Esophagus squamous epithelium (tissue), 5 donors: Measurements from ENCODE around the gene TIMP2. TPM values are rescaled to one million over a fixed set of nuclear protein-coding genes. Genes with fewer than 3 reads are reported as not detected.

Experiments
- DNase-seq: peaks from one replicate; lab custom pipeline; 2025; lab: John Stamatoyannopoulos, UW
- H3K27ac ChIP-seq, 4 donors: fragments of 200-600 bp; sonication (generic); one replicate each; pipeline ENCODE4 v1.5.1; 2016 to 2019; ENCODE audit warnings: mild to moderate bottlenecking in 1 of 4
- H3K27me3 ChIP-seq, 4 donors: fragments of 200-600 bp; sonication (generic); 1 replicate in 3 of 4; 2 replicates in 1 of 4; pipeline versions ENCODE4 v1.5.1 to v1.6.0; 2017 to 2021; ENCODE audit warnings: antibody characterized with exemption in 1 of 4
- H3K36me3 ChIP-seq, 3 donors: fragments of 200-600 bp; sonication (generic); one replicate each; pipeline ENCODE4 v1.5.1; 2016 to 2019
- H3K4me1 ChIP-seq, 3 donors: fragments of 200-600 bp; sonication (generic); one replicate each; pipeline ENCODE4 v1.5.1; 2017 to 2019
- H3K4me3 ChIP-seq, 4 donors: fragments of 200-600 bp; sonication (generic); 1 replicate in 3 of 4; 2 replicates in 1 of 4; pipeline ENCODE4 v1.5.1; 2016 to 2019; ENCODE audit warnings: mild to moderate bottlenecking in 2 of 4, moderate library complexity in 1 of 4
- H3K9me3 ChIP-seq, 3 donors: fragments of 200-600 bp; sonication (generic); one replicate each; pipeline ENCODE4 v1.5.1; 2016 to 2019
- POLR2A ChIP-seq, 4 donors: fragments of 450-650 bp; IDR thresholded peaks; one replicate each; pipeline ENCODE4 v1.6.1; 2017; ENCODE audit warnings: antibody characterized with exemption in 4 of 4, mild to moderate bottlenecking in 4 of 4, moderate library complexity in 3 of 4
- WGBS, 2 donors: methylation state at CpG; one replicate each; pipeline ENCODE4 v1.1.5; 2018; 5-methylcytosine and 5-hydroxymethylcytosine counted together
- intact Hi-C: fragments of 100-400 bp; cut with DNase I; formaldehyde crosslinking; loops from one replicate; pipeline ENCODE4 v1.15.0; 2022
- total RNA-seq, 4 donors: library from RNA; depleted of rRNA; stranded (reverse); fragments of >200 nt; gene quantifications; one replicate each; pipeline ENCODE4 v1.1.0, GENCODE V29; 2016
- TF ChIP-seq, protein P1 (sequence below), 6 experiments: fragments of 450-650 bp in 4 of 6; fragments of 200-600 bp in 2 of 6; sonication (generic) in 2 of 6; IDR thresholded peaks; one replicate each; pipeline ENCODE4 v1.5.1; 2016 to 2019; ENCODE audit warnings: antibody characterized with exemption in 6 of 6, mild to moderate bottlenecking in 4 of 6, moderate library complexity in 4 of 6
- donor health status: DM: yes; HTN: yes; CAD: no.

Gene TIMP2
- total RNA-seq, 4 donors from 2014 or later = 6.1 to 154 (median 28.2) TPM

- H3K4me3 ChIP-seq = peak overlapping the region in 3 of 4 donors; percentile 22 to 52 (median 27)
- TF ChIP-seq, protein P1, sequence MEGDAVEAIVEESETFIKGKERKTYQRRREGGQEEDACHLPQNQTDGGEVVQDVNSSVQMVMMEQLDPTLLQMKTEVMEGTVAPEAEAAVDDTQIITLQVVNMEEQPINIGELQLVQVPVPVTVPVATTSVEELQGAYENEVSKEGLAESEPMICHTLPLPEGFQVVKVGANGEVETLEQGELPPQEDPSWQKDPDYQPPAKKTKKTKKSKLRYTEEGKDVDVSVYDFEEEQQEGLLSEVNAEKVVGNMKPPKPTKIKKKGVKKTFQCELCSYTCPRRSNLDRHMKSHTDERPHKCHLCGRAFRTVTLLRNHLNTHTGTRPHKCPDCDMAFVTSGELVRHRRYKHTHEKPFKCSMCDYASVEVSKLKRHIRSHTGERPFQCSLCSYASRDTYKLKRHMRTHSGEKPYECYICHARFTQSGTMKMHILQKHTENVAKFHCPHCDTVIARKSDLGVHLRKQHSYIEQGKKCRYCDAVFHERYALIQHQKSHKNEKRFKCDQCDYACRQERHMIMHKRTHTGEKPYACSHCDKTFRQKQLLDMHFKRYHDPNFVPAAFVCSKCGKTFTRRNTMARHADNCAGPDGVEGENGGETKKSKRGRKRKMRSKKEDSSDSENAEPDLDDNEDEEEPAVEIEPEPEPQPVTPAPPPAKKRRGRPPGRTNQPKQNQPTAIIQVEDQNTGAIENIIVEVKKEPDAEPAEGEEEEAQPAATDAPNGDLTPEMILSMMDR (IDR thresholded peaks at IDR 0.05) = no peak
- TF ChIP-seq POLR2A (IDR thresholded peaks at IDR 0.05) = no peak
- H3K27me3 ChIP-seq = peaks cover 0 to 23% (median 0%) of the 10 kb centered on the region in 4 donors
- WGBS, 2 donors = 48 to 56% methylated on average over 13 to 14 of the region's 18 CpGs
- peak overlapping the region; percentile 69 to 91 (median 90) for H3K27ac ChIP-seq
- H3K9me3 ChIP-seq = no peaks in the 10 kb centered on the region
- peaks cover 15 to 42% (median 32%) of the 10 kb centered on the region in 3 donors for H3K4me1 ChIP-seq
- H3K36me3 ChIP-seq = no peaks in the 10 kb centered on the region
- no peak for DNase-seq
- intact Hi-C loops = no loop called here
Observed at GRCh38 chr17:78933025-78933958, 8.1 kb upstream of the TIMP2 start.

DNA sequence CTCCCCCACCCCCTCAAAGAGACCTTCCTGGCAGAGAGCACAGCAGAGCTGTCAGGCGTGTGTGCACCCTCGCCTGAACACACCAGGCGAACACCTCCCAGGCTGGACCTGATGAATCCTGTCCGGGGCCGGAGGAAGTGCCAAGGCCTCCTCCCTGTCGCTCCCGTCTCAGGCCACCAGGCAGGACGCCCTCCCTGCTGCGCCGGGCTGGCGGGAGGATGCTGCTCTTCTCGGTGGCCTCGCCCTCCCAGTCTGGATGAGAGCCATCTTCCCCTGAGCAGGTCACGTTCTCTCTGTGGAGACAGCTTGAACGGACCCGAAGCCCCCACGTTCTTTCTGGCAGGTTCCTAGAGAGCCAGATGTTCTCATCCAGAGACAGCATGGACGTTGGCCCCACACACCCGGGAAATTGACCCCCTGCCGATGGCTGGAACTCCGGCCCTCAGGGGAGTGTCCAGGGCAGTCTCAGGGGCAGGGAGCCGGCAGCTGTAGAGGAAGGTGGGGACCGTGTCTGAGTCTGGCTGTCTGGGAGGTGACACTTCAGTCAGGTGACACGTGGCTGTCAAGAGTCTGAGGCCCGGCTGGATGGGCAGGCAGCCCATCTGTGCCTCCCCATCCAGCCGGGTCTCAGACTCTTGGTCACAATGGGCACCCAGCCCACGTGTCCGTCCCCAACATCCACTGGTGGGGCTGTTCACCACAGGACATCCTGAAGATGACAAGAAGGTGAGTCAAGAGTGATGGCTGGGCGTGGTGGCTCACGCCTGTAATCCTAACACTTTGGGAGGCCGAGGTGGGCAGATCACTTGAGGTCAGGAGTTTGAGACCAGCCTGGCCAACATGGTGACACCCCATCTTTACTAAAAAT is 5.0 kb upstream of the TIMP2 start:
- H3K27ac ChIP-seq = no peak overlapping the region
- H3K4me3 ChIP-seq = no peak overlapping the region
- H3K27me3 ChIP-seq = peaks cover 0 to 44% (median 0%) of the 10 kb centered on the region in 4 donors
- H3K36me3 ChIP-seq = no peaks in the 10 kb centered on the region
- intact Hi-C loops = no loop called here
- DNase-seq = no peak
- TF ChIP-seq, protein P1 (IDR thresholded peaks at IDR 0.05) = no peak
- TF ChIP-seq POLR2A (IDR thresholded peaks at IDR 0.05) = no peak
- no peaks in the 10 kb centered on the region for H3K9me3 ChIP-seq
- H3K4me1 ChIP-seq = peaks cover 27 to 55% (median 28%) of the 10 kb centered on the region in 3 donors
- WGBS, 2 donors = 60% methylated on average over 1 to 3 of the region's 31 CpGs

DNA sequence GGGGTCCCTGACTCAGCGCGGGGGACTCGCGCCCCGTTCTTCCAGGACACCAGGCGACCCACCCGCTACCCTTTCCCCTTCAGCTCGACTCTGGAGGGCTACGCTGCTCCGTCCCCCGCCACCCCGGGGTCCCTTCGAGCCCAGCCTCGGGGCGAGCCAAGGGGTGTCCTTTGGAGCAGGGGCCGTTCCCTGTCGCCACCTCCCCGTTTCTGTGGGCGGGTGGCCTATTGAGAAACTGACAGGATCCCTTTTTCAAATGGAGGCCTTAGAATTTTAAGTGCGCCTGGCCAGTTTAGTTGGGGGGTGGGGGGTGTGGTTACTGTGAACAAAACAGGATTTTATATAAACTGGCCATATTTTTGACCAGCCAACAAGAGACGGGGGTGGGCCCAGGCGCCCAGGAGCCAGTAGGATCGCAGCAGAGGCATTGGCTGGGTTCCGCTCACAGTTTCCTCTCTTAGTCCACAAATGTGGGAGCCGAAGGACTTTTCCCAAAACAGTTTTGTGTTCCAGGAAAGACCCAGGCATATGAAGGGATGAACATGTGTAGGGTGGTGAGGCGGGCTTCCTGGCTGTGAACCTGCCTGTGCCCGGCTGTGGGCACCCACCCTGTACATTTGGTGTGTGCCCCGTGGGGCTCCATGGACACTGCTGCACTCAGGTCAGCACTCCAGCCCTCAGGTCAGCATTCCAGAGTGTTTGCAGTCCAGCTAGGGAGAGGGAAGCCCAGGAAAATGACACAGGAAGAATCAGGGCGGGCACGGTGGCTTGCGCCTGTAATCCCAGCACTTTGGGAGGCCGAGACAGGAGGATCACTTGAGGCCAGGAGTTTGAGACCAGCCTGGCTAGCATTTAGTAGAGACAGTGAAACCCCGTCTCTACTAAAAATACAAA is 722 bp upstream of the TIMP2 start:
- Histone ChIP-seq H3K27ac (peak overlapping the region; percentile 85 to 97 (median 94)), H3K36me3 (no peaks in the 10 kb centered on the region), H3K4me3 (peak overlapping the region; percentile 46 to 78 (median 68)), H3K27me3 (peaks cover 0 to 58% (median 0%) of the 10 kb centered on the region in 4 donors), H3K4me1 (peaks cover 29 to 70% (median 35%) of the 10 kb centered on the region in 3 donors), H3K9me3 (no peaks in the 10 kb centered on the region)
- DNase-seq = no peak
- TF ChIP-seq POLR2A (IDR thresholded peaks at IDR 0.05) = peak in 2 of 4 donors; percentile 36 to 65
- TF ChIP-seq, protein P1 (IDR thresholded peaks at IDR 0.05) = no peak
- WGBS, 2 donors = 50 to 53% methylated on average over 13 to 16 of the region's 33 CpGs
- intact Hi-C loops = no loop called here

GRCh38 chr17:78924481-78925151 is 571 bp downstream of the TIMP2 start:
- peaks cover 35 to 77% (median 41%) of the 10 kb centered on the region in 3 donors for H3K4me1 ChIP-seq
- H3K9me3 ChIP-seq = no peaks in the 10 kb centered on the region
- H3K27me3 ChIP-seq = peaks cover 0 to 49% (median 0%) of the 10 kb centered on the region in 4 donors
- peak overlapping the region; percentile 85 to 97 (median 94) for H3K27ac ChIP-seq
- no peak for DNase-seq
- no peaks in the 10 kb centered on the region for H3K36me3 ChIP-seq
- TF ChIP-seq, protein P1 (IDR thresholded peaks at IDR 0.05) = no peak
- TF ChIP-seq POLR2A (IDR thresholded peaks at IDR 0.05) = no peak
- WGBS, 2 donors = no CpG with 5 or more reads among the region's 64 CpGs
- intact Hi-C loops = no loop called here
- peak overlapping the region; percentile 46 to 78 (median 68) for H3K4me3 ChIP-seq
